ENCODE data around the gene MRPL51. TPM values are rescaled to one million over a fixed set of nuclear protein-coding genes. Genes with fewer than 3 reads are reported as not detected.

The MRPL51 gene
- total and polyA plus RNA-seq, 2 donors (not counting 3 experiments of a cell fraction or from before 2014, with no cell fraction given), result 147 to 273 TPM

- DNase-seq (ENCODE audit: low read depth, low spot score) (no peak), FAIRE-seq (peak; percentile 75)
- H3K9me1 ChIP-seq (replicated peaks; ENCODE audit: control insufficient read depth, extremely low read depth, insufficient read depth, low read length), result no peaks in the 10 kb centered on the region
- ChIA-PET CTCF (interaction anchor here (0.6 to 7.0 kb wide), 30 partner anchors 8 to 409 kb away, joined by 3 to 145 read pairs (median 5); partner anchors contain the start of genes IFFO1, LTBR, MRPL51 and NOP2), POLR2A (interaction anchor here (0.9 to 1.5 kb wide), 2 partner anchors 13 to 67 kb away, joined by 3 to 4 read pairs; partner anchors contain the start of gene VAMP1)
- H3K9me3 ChIP-seq (replicated peaks; ENCODE audit: control insufficient read depth, insufficient read depth, low read length), result no peaks in the 10 kb centered on the region
- no peak overlapping the region for H3K27ac ChIP-seq (ENCODE audit: insufficient read depth, low read depth, low read length)
- no peak overlapping the region for H2AFZ ChIP-seq (ENCODE audit: low read depth, low read length)
- no peak overlapping the region for H3K9ac ChIP-seq (replicated peaks; ENCODE audit: extremely low read depth, insufficient read depth, low read length)
- TF ChIP-seq CTCF (IDR thresholded peaks at IDR 0.05; ENCODE audit: extremely low read depth in 1 of 2, insufficient read depth in 1 of 2, low read depth in 1 of 2, low read length in 2 of 2), result no peak
- TF ChIP-seq EZH2 (IDR thresholded peaks at IDR 0.05; ENCODE audit: borderline replicate concordance, low read depth, low read length, severe bottlenecking), result no peak
- no peak for TF ChIP-seq MAX (IDR thresholded peaks at IDR 0.05; ENCODE audit: insufficient read depth, insufficient read length)
- no peak for TF ChIP-seq POLR2A (IDR thresholded peaks at IDR 0.05; ENCODE audit: low read depth, low read length)
- TF ChIP-seq JUN (IDR thresholded peaks at IDR 0.05; ENCODE audit: borderline replicate concordance, insufficient read depth, insufficient read length, low read depth), result no peak
- no peak for TF ChIP-seq FOS (IDR thresholded peaks at IDR 0.05; ENCODE audit: borderline replicate concordance, insufficient read depth, low read length)
- no peak for TF ChIP-seq MYC (IDR thresholded peaks at IDR 0.05; ENCODE audit: low read depth, low read length)
- TF ChIP-seq POLR2AphosphoS5 (IDR thresholded peaks at IDR 0.05; ENCODE audit: insufficient read depth, low read depth, low read length), result no peak
- no peak for TF ChIP-seq GATA2 (IDR thresholded peaks at IDR 0.05; ENCODE audit: insufficient read depth, insufficient read length, low read depth, low read length)
- dilution Hi-C loops (cut with MboI; ENCODE audit: extremely low pct_ligation_motif_present, low sequenced_read_pairs), result no loop called here
- peak overlapping the region in 1 of 3 experiments; percentile 70 for H3K4me3 ChIP-seq (replicated peaks in 1 of 3; ENCODE audit: insufficient read depth in 1 of 3, low read depth in 1 of 3, low read length in 3 of 3)
- intact Hi-C loops (cut with micrococcal nuclease), result loop anchor here (1.0 kb wide), 1 partner anchor 72 kb away; no protein-coding TSS in a partner anchor
- BruUV-seq (replicated peaks), result no TSS peak
- no peaks in the 10 kb centered on the region for H4K20me1 ChIP-seq (replicated peaks; ENCODE audit: control insufficient read depth, extremely low read depth, insufficient read depth, low read length)
- H3K4me1 ChIP-seq (ENCODE audit: control insufficient read depth, extremely low read depth, insufficient read depth, low read length), result peaks cover 44% of the 10 kb centered on the region
- peaks cover 16 to 28% of the 10 kb centered on the region in 2 experiments for H3K36me3 ChIP-seq (ENCODE audit: control insufficient read depth in 2 of 2, extremely low read depth in 1 of 2, insufficient read depth in 2 of 2, low read length in 2 of 2)
- peak overlapping the region; percentile 60 for H3K4me2 ChIP-seq (ENCODE audit: insufficient read depth, low read length)
- H3K79me2 ChIP-seq (ENCODE audit: control insufficient read depth, insufficient read depth, low read length), result peaks cover 31% of the 10 kb centered on the region
- no peaks in the 10 kb centered on the region for H3K27me3 ChIP-seq (ENCODE audit: control insufficient read depth in 2 of 2, insufficient read depth in 2 of 2, low read length in 2 of 2)
Measured at GRCh38 chr12:6536894-6537579, 44.0 kb upstream of the MRPL51 start.

All from endothelial cell of umbilical vein (primary cell).